Colonic mucosa (tissue), 4 donors: ENCODE data around the gene DNASE2B. TPM values are rescaled to one million over a fixed set of nuclear protein-coding genes. Genes with fewer than 3 reads are reported as not detected.

Source experiments
- DNase-seq: peaks from one replicate; pipeline ENCODE4 v3.0.0-alpha.2; 2020
- H3K27ac ChIP-seq: fragments of 200-600 bp; one replicate; pipeline ENCODE4 v1.8.0; 2021
- H3K27me3 ChIP-seq: fragments of 200-600 bp; one replicate; pipeline ENCODE4 v1.8.0; 2021
- H3K36me3 ChIP-seq: fragments of 200-600 bp; one replicate; pipeline ENCODE4 v1.8.0; 2021
- H3K4me1 ChIP-seq: fragments of 200-600 bp; one replicate; pipeline ENCODE4 v1.8.0; 2021; ENCODE audit warnings: mild to moderate bottlenecking
- H3K4me3 ChIP-seq: fragments of 200-600 bp; one replicate; pipeline ENCODE4 v1.8.0; 2021
- H3K9ac ChIP-seq, 2 donors: one replicate each; pipeline ENCODE4 v1.7.0; 2013; ENCODE audit warnings: control low read depth in 2 of 2, low read depth in 2 of 2, low read length in 2 of 2
- H3K9me3 ChIP-seq: fragments of 200-600 bp; one replicate; pipeline ENCODE4 v1.8.0; 2021
- CTCF ChIP-seq: fragments of 200-600 bp; IDR thresholded peaks from one replicate; pipeline ENCODE4 v1.8.0; 2022; ENCODE audit warnings: antibody characterized with exemption, mild to moderate bottlenecking
- intact Hi-C: fragments of 100-400 bp; cut with DNase I; formaldehyde crosslinking; loops from one replicate; pipeline ENCODE4 v1.14.1; 2022
- total RNA-seq, 2 donors: library from RNA; stranded (reverse); fragmentation: NEBNext Ultra II Directional in 1 of 2; extraction: Animal tissue kit (Norgen Biotek cat#: 25700) in 1 of 2; gene quantifications; one replicate each; pipeline ENCODE4 v1.2.1, GENCODE V29; 2021
- donor health status: healthy.
- donor health status: DM: no; HTN: no; CAD: no.
- donor health status: DM: no; HTN: no; CAD: no.

Gene DNASE2B
- total RNA-seq, 2 donors from 2014 or later: 0.82 to 1.2 TPM

GRCh38 chr1:84422909-84423308, 24.6 kb downstream of the DNASE2B start:
- TF ChIP-seq CTCF: no peak
- no peaks in the 10 kb centered on the region for H3K9me3 ChIP-seq
- intact Hi-C loops: no loop called here

GRCh38 chr1:84424513-84425149, 26.3 kb downstream of the DNASE2B start:
- Histone ChIP-seq H3K9me3 (no peaks in the 10 kb centered on the region), H3K36me3 (no peaks in the 10 kb centered on the region), H3K4me3 (no peak overlapping the region), H3K9ac (no peak overlapping the region), H3K27ac (no peak overlapping the region), H3K27me3 (no peaks in the 10 kb centered on the region), H3K4me1 (no peaks in the 10 kb centered on the region)
- no peak for DNase-seq
- intact Hi-C loops: no loop called here
- TF ChIP-seq CTCF: no peak

More at GRCh38 chr1:84422909-84423308, 24.6 kb downstream of the DNASE2B start:
- no peak overlapping the region for H3K9ac ChIP-seq
- DNase-seq: no peak
- no peaks in the 10 kb centered on the region for H3K27me3 ChIP-seq
- no peak overlapping the region for H3K4me3 ChIP-seq
- H3K27ac ChIP-seq: no peak overlapping the region
- no peaks in the 10 kb centered on the region for H3K36me3 ChIP-seq
- H3K4me1 ChIP-seq: no peaks in the 10 kb centered on the region

GRCh38 chr1:84425150-84425896, 27.0 kb downstream of the DNASE2B start:
- DNase-seq: no peak
- no peaks in the 10 kb centered on the region for H3K27me3 ChIP-seq
- H3K4me3 ChIP-seq: no peak overlapping the region
- TF ChIP-seq CTCF: no peak
- no peaks in the 10 kb centered on the region for H3K9me3 ChIP-seq
- no peaks in the 10 kb centered on the region for H3K36me3 ChIP-seq
- intact Hi-C loops: no loop called here
- H3K9ac ChIP-seq: no peak overlapping the region
- H3K27ac ChIP-seq: no peak overlapping the region
- no peaks in the 10 kb centered on the region for H3K4me1 ChIP-seq

GRCh38 chr1:84426376-84426775, 28.1 kb downstream of the DNASE2B start:
- no peaks in the 10 kb centered on the region for H3K27me3 ChIP-seq
- no peak overlapping the region for H3K4me3 ChIP-seq
- no peak overlapping the region for H3K27ac ChIP-seq
- intact Hi-C loops: no loop called here
- H3K36me3 ChIP-seq: no peaks in the 10 kb centered on the region
- TF ChIP-seq CTCF: no peak
- no peaks in the 10 kb centered on the region for H3K4me1 ChIP-seq
- no peaks in the 10 kb centered on the region for H3K9me3 ChIP-seq
- H3K9ac ChIP-seq: no peak overlapping the region
- DNase-seq: no peak

GRCh38 chr1:84427250-84428188, 29.2 kb downstream of the DNASE2B start:
- Histone ChIP-seq H3K4me1 (no peaks in the 10 kb centered on the region), H3K36me3 (no peaks in the 10 kb centered on the region), H3K9me3 (no peaks in the 10 kb centered on the region), H3K27me3 (no peaks in the 10 kb centered on the region), H3K4me3 (no peak overlapping the region), H3K9ac (no peak overlapping the region), H3K27ac (no peak overlapping the region)
- no peak for DNase-seq
- intact Hi-C loops: no loop called here
- TF ChIP-seq CTCF: no peak
